ENCODE data around the gene GPRASP1.
"Not testable (repeated sequence)": the region's sequence is repeated elsewhere in the genome, so short reads cannot be mapped to it uniquely, and the experiment has no call there.

DNA sequence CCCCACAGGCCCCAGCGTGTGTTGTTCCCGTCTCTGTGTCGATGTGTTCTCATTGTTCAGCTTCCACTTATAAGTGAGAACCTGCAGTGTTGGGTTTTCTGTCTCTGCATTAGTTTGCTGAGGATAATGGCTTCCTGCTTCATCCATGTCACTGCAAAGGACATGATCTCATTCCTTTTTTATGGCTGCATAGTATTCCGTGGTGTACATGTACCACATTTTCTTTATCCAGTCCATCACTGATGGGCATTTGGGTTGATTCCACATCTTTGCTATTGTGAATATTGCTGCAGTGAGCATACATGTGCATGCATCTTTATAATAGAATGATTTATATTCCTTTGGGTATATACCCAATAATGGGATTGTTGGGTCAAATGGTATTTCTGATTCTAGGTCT, 12.5 kb downstream of the GPRASP1 start:
- TF ChIP-seq, protein P1, sequence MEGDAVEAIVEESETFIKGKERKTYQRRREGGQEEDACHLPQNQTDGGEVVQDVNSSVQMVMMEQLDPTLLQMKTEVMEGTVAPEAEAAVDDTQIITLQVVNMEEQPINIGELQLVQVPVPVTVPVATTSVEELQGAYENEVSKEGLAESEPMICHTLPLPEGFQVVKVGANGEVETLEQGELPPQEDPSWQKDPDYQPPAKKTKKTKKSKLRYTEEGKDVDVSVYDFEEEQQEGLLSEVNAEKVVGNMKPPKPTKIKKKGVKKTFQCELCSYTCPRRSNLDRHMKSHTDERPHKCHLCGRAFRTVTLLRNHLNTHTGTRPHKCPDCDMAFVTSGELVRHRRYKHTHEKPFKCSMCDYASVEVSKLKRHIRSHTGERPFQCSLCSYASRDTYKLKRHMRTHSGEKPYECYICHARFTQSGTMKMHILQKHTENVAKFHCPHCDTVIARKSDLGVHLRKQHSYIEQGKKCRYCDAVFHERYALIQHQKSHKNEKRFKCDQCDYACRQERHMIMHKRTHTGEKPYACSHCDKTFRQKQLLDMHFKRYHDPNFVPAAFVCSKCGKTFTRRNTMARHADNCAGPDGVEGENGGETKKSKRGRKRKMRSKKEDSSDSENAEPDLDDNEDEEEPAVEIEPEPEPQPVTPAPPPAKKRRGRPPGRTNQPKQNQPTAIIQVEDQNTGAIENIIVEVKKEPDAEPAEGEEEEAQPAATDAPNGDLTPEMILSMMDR (IDR thresholded peaks at IDR 0.05; ENCODE audit: poor library complexity): not testable (repeated sequence)
- not testable (repeated sequence) for TF ChIP-seq EZH2 (IDR thresholded peaks at IDR 0.05; ENCODE audit: borderline replicate concordance)

Measured in hepatocyte (in vitro differentiated cells).